Measurements from ENCODE around the gene E4F1.

E4F1 gene

GRCh38 chr16:2209258-2210008 lies 14.0 kb upstream of the E4F1 start:
- no peak overlapping the region for H3K4me3 ChIP-seq (ENCODE audit: low read length)
- H3K9me3 ChIP-seq (ENCODE audit: insufficient read depth, low read depth, low read length) = no peaks in the 10 kb centered on the region
- no peak overlapping the region for H3K27ac ChIP-seq (ENCODE audit: low read length)
- H3K36me3 ChIP-seq (ENCODE audit: insufficient read depth, low read depth, low read length) = peaks cover 41% of the 10 kb centered on the region
- H3K9ac ChIP-seq (ENCODE audit: low read depth, low read length) = no peak overlapping the region
- H3K4me1 ChIP-seq (ENCODE audit: insufficient read depth, low read length) = peaks cover 12% of the 10 kb centered on the region
- H3K27me3 ChIP-seq (ENCODE audit: insufficient read depth, low read length) = no peaks in the 10 kb centered on the region

- Histone ChIP-seq H3K4me1 (ENCODE audit: insufficient read depth, low read length) (peaks cover 12% of the 10 kb centered on the region), H3K9ac (ENCODE audit: low read depth, low read length) (no peak overlapping the region), H3K9me3 (ENCODE audit: insufficient read depth, low read depth, low read length) (no peaks in the 10 kb centered on the region), H3K36me3 (ENCODE audit: insufficient read depth, low read depth, low read length) (peaks cover 41% of the 10 kb centered on the region), H3K27ac (ENCODE audit: low read length) (no peak overlapping the region), H3K27me3 (ENCODE audit: insufficient read depth, low read length) (no peaks in the 10 kb centered on the region), H3K4me3 (ENCODE audit: low read length) (no peak overlapping the region)
These were observed 13.4 kb upstream of the E4F1 start for GRCh38 chr16:2210009-2210332.

DNA sequence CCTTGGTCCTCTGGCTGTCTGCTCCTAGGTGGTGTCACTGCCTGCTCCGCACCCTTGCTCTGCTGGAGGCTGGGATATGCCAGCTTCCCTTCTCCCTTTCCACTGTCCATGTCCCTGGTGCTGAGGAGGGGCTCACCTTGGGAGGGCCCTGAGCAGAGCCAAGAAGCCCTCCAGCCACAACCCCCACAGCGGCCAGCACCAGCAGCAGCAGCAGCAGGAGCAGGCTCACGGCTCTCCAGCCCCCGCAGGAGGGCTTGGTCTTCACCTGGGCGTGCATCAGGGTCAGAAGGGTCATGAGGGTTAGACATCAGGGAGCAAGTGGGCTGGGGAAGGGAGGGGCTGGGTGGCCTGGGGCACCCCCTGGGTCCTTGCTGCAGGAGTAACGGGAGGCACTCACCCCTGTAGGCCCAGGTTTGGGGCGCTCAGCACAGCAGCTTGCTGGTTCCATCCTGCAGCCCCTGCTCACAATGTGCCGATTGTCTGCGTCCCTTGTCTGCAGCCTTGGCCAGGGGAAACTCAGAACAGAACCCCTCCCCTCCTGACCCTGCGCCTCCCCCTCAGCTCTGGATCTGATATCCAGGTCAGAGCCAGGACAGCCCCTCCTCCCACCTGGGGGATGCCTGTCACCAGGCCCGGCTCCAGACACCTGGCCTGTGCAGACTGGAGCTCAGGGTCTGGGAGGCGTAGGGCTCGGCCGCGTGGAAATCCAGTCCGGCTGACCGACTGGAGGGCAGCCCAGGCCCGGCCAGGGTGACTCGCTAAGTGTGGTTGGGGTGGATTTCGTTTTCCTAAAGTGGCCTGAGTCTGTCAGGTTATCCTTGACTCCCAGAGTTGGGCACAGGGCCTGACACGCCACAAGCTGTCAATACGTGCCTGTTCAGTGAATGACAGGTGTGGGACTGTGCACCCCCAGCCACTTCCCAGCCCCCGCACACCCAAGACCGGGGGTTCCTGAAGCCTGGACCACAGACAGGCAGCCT lies 12.7 kb upstream of the E4F1 start, which contains the start of gene BRICD5:
Gene BRICD5, minus strand, starts transcription at position 478 of the 980 bp plus-strand sequence. Its CDS starts 30 bp downstream, at position 448.
- Histone ChIP-seq H3K4me3 (ENCODE audit: low read length) (no peak within 1 kb of the TSS), H3K36me3 (ENCODE audit: insufficient read depth, low read depth, low read length) (peaks cover 41% of the 10 kb centered on the region), H3K4me1 (ENCODE audit: insufficient read depth, low read length) (peaks cover 12% of the 10 kb centered on the region), H3K27me3 (ENCODE audit: insufficient read depth, low read length) (no peaks in the 10 kb centered on the region), H3K27ac (ENCODE audit: low read length) (no peak within 1 kb of the TSS), H3K9ac (ENCODE audit: low read depth, low read length) (no peak within 1 kb of the TSS), H3K9me3 (ENCODE audit: insufficient read depth, low read depth, low read length) (no peaks in the 10 kb centered on the region)

DNA sequence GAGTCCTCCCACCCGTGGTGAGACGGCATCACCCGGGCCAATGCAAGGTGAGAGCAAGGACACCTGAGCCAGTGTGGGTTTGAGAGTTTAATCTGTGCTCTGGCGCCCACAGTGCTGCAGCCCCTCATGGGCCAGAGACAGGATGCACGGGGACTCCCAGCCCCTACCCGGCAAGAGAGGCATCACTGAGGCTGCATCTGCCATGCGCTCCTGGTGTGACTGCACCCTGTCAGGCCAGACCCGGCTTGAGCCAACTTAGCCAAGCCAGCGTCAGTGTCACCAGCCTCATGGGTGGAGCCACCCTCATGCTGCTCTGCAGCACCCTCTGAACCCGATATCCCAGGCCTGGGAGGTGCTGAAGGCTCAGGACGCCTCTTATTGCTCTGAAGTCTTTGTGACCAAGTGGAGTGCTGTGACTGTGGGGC lies 11.5 kb upstream of the E4F1 start:
- Histone ChIP-seq H3K36me3 (ENCODE audit: insufficient read depth, low read depth, low read length) (peaks cover 37% of the 10 kb centered on the region), H3K27ac (ENCODE audit: low read length) (no peak overlapping the region), H3K27me3 (ENCODE audit: insufficient read depth, low read length) (no peaks in the 10 kb centered on the region), H3K4me3 (ENCODE audit: low read length) (no peak overlapping the region), H3K4me1 (ENCODE audit: insufficient read depth, low read length) (peaks cover 9% of the 10 kb centered on the region), H3K9me3 (ENCODE audit: insufficient read depth, low read depth, low read length) (no peaks in the 10 kb centered on the region), H3K9ac (ENCODE audit: low read depth, low read length) (no peak overlapping the region)

DNA sequence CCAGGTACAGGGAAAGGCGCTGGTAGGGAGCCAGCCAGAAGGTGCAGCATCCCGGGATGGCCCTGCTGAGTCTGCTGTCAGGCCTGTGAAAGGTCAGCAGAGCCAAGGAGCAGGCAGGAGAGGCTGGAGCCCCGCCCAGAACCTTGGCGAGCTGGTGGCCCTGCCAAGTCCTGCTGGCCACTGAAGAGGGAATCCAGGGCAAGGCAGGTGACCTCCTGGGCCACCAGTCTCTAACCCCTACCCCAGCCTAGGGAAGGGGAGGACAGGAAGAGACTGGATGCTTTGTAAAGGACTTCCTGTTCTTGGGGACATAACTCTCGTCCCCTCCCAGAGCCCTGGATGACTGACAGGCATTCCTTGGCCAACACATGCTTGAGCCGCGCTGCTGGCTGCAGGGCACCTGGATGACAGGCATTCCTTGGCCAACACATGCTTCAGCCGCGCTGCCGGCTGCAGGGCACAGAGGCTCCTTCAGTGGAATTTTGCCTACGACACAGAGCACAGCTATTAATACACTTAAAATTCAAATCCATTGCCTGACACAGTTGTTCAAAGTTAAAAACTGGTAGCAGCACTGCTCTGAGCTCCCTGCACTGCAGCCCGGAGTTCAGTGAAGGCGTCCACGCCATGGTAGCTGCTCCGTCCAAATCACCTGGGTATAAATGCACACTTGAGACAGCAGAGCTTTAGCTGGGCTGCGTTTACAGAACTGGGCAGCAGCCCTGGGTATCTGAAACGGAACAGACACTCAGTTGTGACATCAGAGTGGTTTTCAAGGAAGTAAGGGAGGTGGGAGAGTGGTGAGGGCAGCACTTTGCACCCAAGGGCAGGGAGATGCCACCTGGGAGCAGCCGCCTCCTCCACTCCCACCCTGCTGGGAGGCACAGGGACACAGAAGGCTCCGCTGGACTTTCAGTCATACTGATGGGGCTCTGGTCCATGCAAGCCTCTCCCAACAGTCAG lies 10.7 kb upstream of the E4F1 start:
- Histone ChIP-seq H3K27me3 (ENCODE audit: insufficient read depth, low read length) (no peaks in the 10 kb centered on the region), H3K9ac (ENCODE audit: low read depth, low read length) (peak overlapping the region; percentile 80; the same call in 1 of the 2 replicates), H3K9me3 (ENCODE audit: insufficient read depth, low read depth, low read length) (no peaks in the 10 kb centered on the region), H3K4me1 (ENCODE audit: insufficient read depth, low read length) (peaks cover 9% of the 10 kb centered on the region), H3K4me3 (ENCODE audit: low read length) (peak overlapping the region; percentile 84), H3K27ac (ENCODE audit: low read length) (no peak overlapping the region), H3K36me3 (ENCODE audit: insufficient read depth, low read depth, low read length) (peaks cover 30% of the 10 kb centered on the region)

- peaks cover 9% of the 10 kb centered on the region for H3K4me1 ChIP-seq (ENCODE audit: insufficient read depth, low read length)
These were observed 9.3 kb upstream of the E4F1 start for GRCh38 chr16:2213817-2214718.

DNA sequence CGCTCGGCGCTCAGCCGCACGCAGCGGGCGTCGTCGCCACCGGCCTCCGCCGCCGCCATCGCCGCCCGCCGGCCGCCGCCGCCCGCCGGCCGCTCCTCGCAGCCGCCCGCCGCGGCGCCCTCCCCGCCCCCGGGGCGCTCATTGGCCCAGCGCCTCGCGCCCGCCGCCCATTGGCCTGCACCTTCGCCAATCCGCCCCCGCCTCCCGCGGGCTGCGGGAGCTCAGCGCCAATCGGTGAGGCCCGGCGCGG lies 8.7 kb upstream of the E4F1 start, which contains the start of gene PGP:
Gene PGP, minus strand, starts transcription at position 122 of the 250 bp plus-strand sequence. Its CDS starts 63 bp downstream, at position 59.
- Histone ChIP-seq H3K9me3 (ENCODE audit: insufficient read depth, low read depth, low read length) (no peaks in the 10 kb centered on the region), H3K27me3 (ENCODE audit: insufficient read depth, low read length) (no peaks in the 10 kb centered on the region), H3K4me3 (ENCODE audit: low read length) (peak within 1 kb of the TSS; percentile 97), H3K36me3 (ENCODE audit: insufficient read depth, low read depth, low read length) (peaks cover 19% of the 10 kb centered on the region), H3K4me1 (ENCODE audit: insufficient read depth, low read length) (peaks cover 9% of the 10 kb centered on the region), H3K9ac (ENCODE audit: low read depth, low read length) (peak within 1 kb of the TSS; percentile 97), H3K27ac (ENCODE audit: low read length) (peak within 1 kb of the TSS; percentile 99)

More at GRCh38 chr16:2213817-2214718, 9.3 kb upstream of the E4F1 start:
- Histone ChIP-seq H3K4me3 (ENCODE audit: low read length) (peak overlapping the region; percentile 84), H3K27me3 (ENCODE audit: insufficient read depth, low read length) (no peaks in the 10 kb centered on the region), H3K27ac (ENCODE audit: low read length) (no peak overlapping the region), H3K36me3 (ENCODE audit: insufficient read depth, low read depth, low read length) (peaks cover 19% of the 10 kb centered on the region), H3K9ac (ENCODE audit: low read depth, low read length) (peak overlapping the region; percentile 80; the same call in 1 of the 2 replicates), H3K9me3 (ENCODE audit: insufficient read depth, low read depth, low read length) (no peaks in the 10 kb centered on the region)

DNA sequence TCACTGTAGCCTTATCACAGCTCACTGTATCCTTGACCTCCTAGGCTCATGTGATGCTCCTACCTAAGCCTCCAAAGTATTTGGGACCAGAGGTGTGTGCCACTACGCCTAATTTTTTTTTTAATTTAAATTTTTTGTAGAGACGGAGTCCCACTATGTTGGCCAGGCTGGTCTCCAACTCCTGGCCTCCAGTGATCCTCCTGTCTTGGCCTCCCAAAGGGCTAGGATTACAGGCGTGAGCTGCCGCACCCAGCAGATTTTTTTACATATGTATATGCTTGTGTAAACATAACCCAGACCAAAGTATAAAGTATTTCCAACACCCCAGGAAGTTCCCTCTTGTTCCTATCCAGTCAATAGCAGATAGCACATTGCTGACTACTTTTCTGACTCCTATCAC lies 7.1 kb upstream of the E4F1 start:
- peaks cover 6% of the 10 kb centered on the region; the same call in 1 of the 2 replicates for H3K4me1 ChIP-seq (ENCODE audit: insufficient read depth, low read length)
- no peak overlapping the region for H3K9ac ChIP-seq (ENCODE audit: low read depth, low read length)
- H3K4me3 ChIP-seq (ENCODE audit: low read length) = no peak overlapping the region
- no peaks in the 10 kb centered on the region for H3K27me3 ChIP-seq (ENCODE audit: insufficient read depth, low read length)
- no peaks in the 10 kb centered on the region for H3K9me3 ChIP-seq (ENCODE audit: insufficient read depth, low read depth, low read length)
- H3K36me3 ChIP-seq (ENCODE audit: insufficient read depth, low read depth, low read length) = peaks cover 19% of the 10 kb centered on the region
- H3K27ac ChIP-seq (ENCODE audit: low read length) = no peak overlapping the region

GRCh38 chr16:2223942-2224486 lies 623 bp downstream of the E4F1 start:
- 0 out of 2 replicates have a peak, but pooled peaks cover 3% of the 10 kb centered on the region for H3K36me3 ChIP-seq (ENCODE audit: insufficient read depth, low read depth, low read length)
- no peaks in the 10 kb centered on the region for H3K27me3 ChIP-seq (ENCODE audit: insufficient read depth, low read length)
- no peaks in the 10 kb centered on the region for H3K4me1 ChIP-seq (ENCODE audit: insufficient read depth, low read length)
- peak overlapping the region; percentile 92 for H3K9ac ChIP-seq (ENCODE audit: low read depth, low read length)
- H3K9me3 ChIP-seq (ENCODE audit: insufficient read depth, low read depth, low read length) = no peaks in the 10 kb centered on the region
- H3K27ac ChIP-seq (ENCODE audit: low read length) = peak overlapping the region; percentile 62
- H3K4me3 ChIP-seq (ENCODE audit: low read length) = peak overlapping the region; percentile 78

DNA sequence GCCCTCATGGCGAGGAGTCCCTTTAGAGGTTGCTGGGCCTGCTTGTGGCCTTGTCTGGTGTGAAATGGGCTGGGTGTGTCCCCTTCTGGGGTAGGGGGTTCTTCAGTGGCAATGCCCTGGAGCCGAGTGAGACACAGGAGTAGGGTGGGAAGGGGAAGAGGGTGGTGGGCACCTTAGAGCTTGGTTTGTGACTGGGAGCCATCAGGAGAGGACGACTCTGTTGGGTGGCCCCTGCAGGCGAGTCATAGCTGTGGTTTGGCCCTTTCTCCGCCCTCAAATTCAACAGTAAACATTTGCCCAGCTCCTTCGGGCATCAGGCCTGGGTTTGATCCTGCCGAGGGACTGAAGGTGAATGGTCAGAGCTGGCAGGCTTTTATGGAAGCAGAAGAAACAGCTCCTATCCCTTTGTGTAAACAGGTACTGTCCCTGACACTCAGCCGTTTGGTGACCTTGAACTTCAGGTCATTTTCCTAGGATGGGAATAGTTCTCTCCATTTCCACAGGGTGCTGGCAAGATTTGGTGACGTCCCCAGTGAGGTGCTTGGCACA lies 2.9 kb downstream of the E4F1 start:
- Histone ChIP-seq H3K4me1 (ENCODE audit: insufficient read depth, low read length) (no peaks in the 10 kb centered on the region), H3K36me3 (ENCODE audit: insufficient read depth, low read depth, low read length) (peaks cover 14% of the 10 kb centered on the region), H3K27ac (ENCODE audit: low read length) (no peak overlapping the region), H3K9ac (ENCODE audit: low read depth, low read length) (no peak overlapping the region), H3K4me3 (ENCODE audit: low read length) (no peak overlapping the region), H3K9me3 (ENCODE audit: insufficient read depth, low read depth, low read length) (no peaks in the 10 kb centered on the region), H3K27me3 (ENCODE audit: insufficient read depth, low read length) (no peaks in the 10 kb centered on the region)

All from iPS-20b (cell line).